Putamen (tissue), 1 donor: ENCODE results near the gene RPS14.
A peak's percentile ranks its signal among the peaks of the same experiment; 100 is the strongest.
"Not testable (repeated sequence)": the region's sequence is repeated elsewhere in the genome, so short reads cannot be mapped to it uniquely, and the experiment has no call there.

Experiments
- DNase-seq: peaks from one replicate; pipeline ENCODE4 v3.0.0-alpha.2; 2016; ENCODE audit warnings: low spot score

The RPS14 gene

GRCh38 chr5:150479416-150479815, 29.9 kb upstream of the RPS14 start:
- no peak for DNase-seq

- DNase-seq, result not testable (repeated sequence)
Observed at GRCh38 chr5:150476568-150476967, 27.0 kb upstream of the RPS14 start.

GRCh38 chr5:150473673-150474358, 24.3 kb upstream of the RPS14 start:
- no peak for DNase-seq

GRCh38 chr5:150469718-150470469, 20.4 kb upstream of the RPS14 start:
- DNase-seq, result no peak

- DNase-seq, result no peak
Observed at GRCh38 chr5:150468206-150468605, 18.7 kb upstream of the RPS14 start.

GRCh38 chr5:150465927-150466326, 16.4 kb upstream of the RPS14 start:
- no peak for DNase-seq

- DNase-seq, result no peak
Observed at GRCh38 chr5:150464554-150465012, 15.0 kb upstream of the RPS14 start.

- DNase-seq, result no peak
Observed at GRCh38 chr5:150461231-150461630, 11.7 kb upstream of the RPS14 start.

- no peak for DNase-seq
Observed at GRCh38 chr5:150460781-150461180, 11.2 kb upstream of the RPS14 start.

- DNase-seq, result peak; percentile 55
Observed at GRCh38 chr5:150458802-150459557, 9.4 kb upstream of the RPS14 start.

GRCh38 chr5:150457562-150458240, 8.2 kb upstream of the RPS14 start:
- DNase-seq, result no peak

- DNase-seq, result no peak
Observed at GRCh38 chr5:150457121-150457520, 7.6 kb upstream of the RPS14 start.

GRCh38 chr5:150454492-150455229, 5.1 kb upstream of the RPS14 start:
- DNase-seq, result no peak

GRCh38 chr5:150454027-150454426, 4.5 kb upstream of the RPS14 start:
- DNase-seq, result not testable (repeated sequence)

- DNase-seq, result no peak
Observed at GRCh38 chr5:150452914-150453313, 3.4 kb upstream of the RPS14 start.

GRCh38 chr5:150451594-150451993, 2.1 kb upstream of the RPS14 start:
- no peak for DNase-seq

GRCh38 chr5:150448952-150449516, 505 bp downstream of the RPS14 start:
- no peak for DNase-seq

GRCh38 chr5:150448334-150448733, 1.2 kb downstream of the RPS14 start:
- no peak for DNase-seq

- no peak for DNase-seq
Observed at GRCh38 chr5:150447188-150447587, 2.4 kb downstream of the RPS14 start.

GRCh38 chr5:150446583-150446982, 3.0 kb downstream of the RPS14 start:
- no peak for DNase-seq

GRCh38 chr5:150446088-150446487, 3.5 kb downstream of the RPS14 start:
- DNase-seq, result no peak
